ENCODE measurements around the gene DHRS13.
"Not testable (repeated sequence)": the region's sequence is repeated elsewhere in the genome, so short reads cannot be mapped to it uniquely, and the experiment has no call there.

DHRS13 gene

DNA sequence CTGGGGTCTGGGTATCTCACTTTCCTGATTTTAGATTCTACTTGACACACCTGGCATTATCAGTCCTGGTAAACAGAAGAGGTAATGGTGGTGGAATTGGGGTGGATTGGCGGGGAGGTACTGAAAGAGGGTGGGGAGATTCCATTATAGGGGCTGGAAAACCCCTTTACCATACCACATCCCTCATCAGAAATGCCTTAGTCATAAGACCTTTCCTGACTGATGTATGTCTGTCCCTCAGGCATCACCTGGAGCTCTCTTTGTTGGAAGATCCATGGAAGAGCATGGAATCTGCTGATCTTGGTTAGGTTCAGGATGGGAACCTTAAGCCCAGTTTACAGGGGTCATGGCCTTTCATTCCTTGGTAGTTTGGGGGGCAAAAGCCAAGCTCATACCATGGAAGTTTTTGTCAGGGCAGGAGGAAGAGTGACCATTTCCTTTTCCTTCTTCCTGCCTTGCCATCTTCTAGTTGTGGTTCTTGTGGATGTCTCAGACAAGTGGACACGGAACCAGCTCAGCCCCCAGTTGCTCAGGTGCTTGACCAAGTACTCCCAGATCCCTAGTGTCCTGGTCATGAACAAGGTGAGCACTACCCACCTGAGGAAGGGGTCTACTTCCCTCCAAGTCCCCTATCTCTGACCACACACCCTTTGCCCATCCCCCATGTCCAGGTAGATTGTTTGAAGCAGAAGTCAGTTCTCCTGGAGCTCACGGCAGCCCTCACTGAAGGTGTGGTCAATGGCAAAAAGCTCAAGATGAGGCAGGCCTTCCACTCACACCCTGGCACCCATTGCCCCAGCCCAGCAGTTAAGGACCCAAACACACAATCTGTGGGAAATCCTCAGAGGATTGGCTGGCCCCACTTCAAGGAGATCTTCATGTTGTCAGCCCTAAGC is 44.7 kb downstream of the DHRS13 start:
- no peak for FAIRE-seq

DNA sequence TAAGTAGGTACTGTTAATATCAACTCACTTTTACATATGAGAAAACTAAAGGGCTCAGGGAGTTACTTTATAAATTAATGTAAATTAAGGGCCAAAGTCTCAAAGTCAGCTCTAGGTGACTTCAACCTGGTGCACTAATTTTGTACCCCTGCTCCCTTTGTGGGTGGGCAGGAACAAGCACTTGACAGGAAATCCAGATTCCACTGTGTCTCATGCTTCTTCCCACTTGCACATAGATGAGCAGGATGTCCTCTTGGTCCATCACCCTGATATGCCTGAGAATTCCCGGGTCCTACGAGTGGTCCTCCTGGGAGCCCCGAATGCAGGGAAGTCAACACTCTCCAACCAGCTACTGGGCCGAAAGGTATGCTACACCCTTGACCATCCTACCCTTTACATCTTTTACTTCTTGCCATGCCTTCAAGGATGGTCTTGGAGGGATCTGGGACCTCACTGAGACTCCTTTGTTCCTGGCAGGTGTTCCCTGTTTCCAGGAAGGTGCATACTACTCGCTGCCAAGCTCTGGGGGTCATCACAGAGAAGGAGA is 46.8 kb downstream of the DHRS13 start:
- no peak for FAIRE-seq

DNA sequence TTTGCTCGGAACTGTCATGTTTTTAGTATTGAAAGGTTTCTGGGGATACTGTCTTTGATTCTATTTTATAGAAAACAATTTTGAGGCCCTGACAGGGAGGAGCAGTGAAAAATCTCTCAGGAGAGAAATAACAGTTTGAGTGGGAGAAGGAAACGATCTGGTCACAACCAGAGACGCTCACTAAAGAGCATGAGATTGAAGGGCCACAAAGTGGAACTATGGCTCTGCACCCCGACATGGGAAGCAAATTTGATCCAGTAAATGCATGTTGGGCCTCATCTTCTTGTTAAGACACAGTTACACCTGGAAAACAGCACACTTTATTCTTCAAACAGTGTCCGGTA is 47.6 kb downstream of the DHRS13 start:
- FAIRE-seq = no peak

DNA sequence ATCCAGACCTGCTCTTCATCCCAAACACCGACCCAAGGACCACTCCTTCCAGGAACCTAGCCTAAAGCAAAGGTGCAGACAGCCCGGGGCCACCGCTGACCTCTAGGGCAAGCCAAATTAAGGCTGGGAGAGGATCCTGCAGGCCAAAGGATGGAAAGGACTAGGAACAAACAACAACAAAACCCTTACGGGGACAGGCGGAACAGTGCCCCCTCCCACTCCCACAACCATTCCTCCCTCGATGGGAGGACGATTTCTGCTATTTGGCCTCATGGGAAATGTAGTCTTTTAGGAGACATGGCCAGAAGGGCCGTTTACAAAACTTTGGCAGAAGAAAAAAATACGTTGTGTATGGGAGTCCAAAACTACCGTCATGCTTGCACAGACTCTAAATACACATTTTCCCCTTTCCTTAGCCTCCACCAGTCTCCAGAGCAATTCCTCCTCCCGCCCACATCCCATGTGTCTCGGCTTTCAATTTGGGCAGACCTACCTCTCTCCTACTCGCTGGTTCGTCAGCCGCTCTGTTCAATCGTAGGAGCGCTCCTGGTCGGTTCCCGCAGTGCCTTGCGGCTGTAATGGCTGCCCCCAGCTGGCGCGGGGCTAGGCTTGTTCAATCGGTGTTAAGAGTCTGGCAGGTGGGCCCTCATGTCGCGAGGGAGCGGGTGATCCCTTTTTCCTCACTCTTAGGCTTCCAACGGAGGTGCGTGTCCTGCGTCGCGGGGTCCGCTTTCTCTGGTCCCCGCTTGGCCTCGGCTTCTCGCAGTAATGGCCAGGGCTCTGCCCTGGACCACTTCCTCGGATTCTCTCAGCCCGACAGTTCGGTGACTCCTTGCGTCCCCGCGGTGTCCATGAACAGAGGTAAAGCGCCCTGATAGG is 48.2 kb downstream of the DHRS13 start, which contains the start of gene ERAL1:
Gene ERAL1, plus strand, starts transcription at position 560 of the 879 bp plus-strand sequence. Its CDS starts 19 bp downstream, at position 579.
- peak; percentile 15 for FAIRE-seq

DNA sequence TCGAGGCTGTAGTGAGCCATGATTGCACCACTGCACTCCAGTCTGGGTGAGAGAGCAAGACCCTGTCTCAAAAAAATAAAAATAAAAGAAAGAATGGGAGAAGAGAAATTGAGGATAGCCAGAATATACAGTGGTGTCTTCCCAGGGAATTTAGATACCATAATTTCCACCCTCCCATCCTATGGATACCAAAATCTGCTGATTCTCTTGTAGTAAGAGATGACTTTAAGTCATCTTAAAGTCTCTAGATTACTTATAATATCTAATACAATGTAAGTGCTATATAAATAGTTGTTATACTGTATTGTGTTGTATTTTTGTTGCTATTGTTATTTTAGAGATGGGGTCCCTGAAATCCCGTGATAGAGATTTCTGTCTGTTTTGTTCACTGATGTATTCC is 49.6 kb downstream of the DHRS13 start:
- FAIRE-seq = no peak

DNA sequence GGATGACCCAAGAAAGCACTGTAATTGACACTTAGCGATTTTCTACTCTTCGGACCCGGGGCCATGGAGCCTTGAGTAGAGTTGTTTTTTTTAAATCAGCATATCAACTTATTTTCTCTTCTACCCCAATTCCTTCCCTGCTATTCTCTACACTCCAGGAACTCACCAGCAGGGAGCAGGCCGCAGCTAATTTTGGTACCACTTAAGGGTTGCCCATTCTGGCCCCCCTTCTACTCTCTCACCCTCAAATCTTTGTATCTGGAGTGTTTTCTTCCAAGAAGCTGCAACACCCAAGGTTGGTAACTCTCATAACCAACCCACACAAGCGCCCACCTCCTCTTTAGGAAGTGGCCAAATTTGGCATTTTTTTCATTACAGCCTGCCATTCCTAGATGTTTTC is 53.6 kb downstream of the DHRS13 start:
- FAIRE-seq = no peak

DNA sequence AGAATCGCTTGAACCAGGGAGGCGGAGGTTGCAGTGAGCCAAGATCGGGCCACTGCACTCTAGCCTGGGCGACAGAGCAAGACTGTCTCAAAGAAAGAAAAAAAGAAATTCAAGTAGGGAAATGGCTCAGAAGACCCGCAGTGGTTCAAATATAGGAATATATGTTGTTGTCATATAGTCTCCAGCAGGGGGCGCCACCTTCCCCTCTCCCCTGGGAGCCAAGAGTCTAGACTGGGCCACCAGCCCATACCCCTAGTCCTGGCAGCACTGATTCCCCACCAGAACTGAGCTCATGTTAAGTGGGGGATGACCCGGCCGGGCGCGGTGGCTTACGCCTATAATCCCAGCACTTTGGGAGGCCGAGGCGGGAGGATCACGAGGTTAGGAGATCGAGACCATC is 54.2 kb downstream of the DHRS13 start:
- not testable (repeated sequence) for FAIRE-seq

Measured in endometrium (tissue), 2 donors.